ENCODE measurements around the gene MYRF. TPM values are rescaled to one million over a fixed set of nuclear protein-coding genes. Genes with fewer than 3 reads are reported as not detected.

The MYRF gene
- total RNA-seq, 1 experiment from 2014 or later: 5.1 TPM

GRCh38 chr11:61712846-61713245 is 39.6 kb upstream of the MYRF start:
- H3F3A ChIP-seq (ENCODE audit: low read length, unreplicated experiment): no peaks in the 10 kb centered on the region
- no peak overlapping the region for H3K27ac ChIP-seq (ENCODE audit: low read length)
- H3K36me3 ChIP-seq (ENCODE audit: low read depth, low read length): no peaks in the 10 kb centered on the region
- no peak overlapping the region for H3K9ac ChIP-seq (ENCODE audit: low read length)
- H3K4me1 ChIP-seq (ENCODE audit: insufficient read depth, low read length): no peaks in the 10 kb centered on the region
- no peaks in the 10 kb centered on the region for H3K9me3 ChIP-seq (ENCODE audit: low read length)
- no peak overlapping the region for H3K4me3 ChIP-seq (ENCODE audit: low read length)
- intact Hi-C loops (cut with micrococcal nuclease): no loop called here
- H4K20me1 ChIP-seq (ENCODE audit: low read length): 0 out of 2 replicates have a peak, but pooled peaks cover 3% of the 10 kb centered on the region
- TF ChIP-seq EZH2phosphoT487 (IDR thresholded peaks at IDR 0.05; ENCODE audit: borderline replicate concordance, low read length) (no peak), EZH2 (IDR thresholded peaks at IDR 0.05; ENCODE audit: low read length, unreplicated experiment) (no peak), CTCF (conservative IDR thresholded peaks at IDR 0.05; ENCODE audit: low read depth, low read length) (no peak)
- H3K27me3 ChIP-seq (ENCODE audit: low read length): no peaks in the 10 kb centered on the region
- ATAC-seq (no peak), DNase-seq (no peak)
- CTCF ChIA-PET: no interaction called here
- H2AFZ ChIP-seq (ENCODE audit: low read length): no peak overlapping the region
- H3K4me2 ChIP-seq (ENCODE audit: low read length): no peak overlapping the region
- POLR2A ChIA-PET (ENCODE audit: unreplicated experiment): no interaction called here
- peaks cover 15% of the 10 kb centered on the region; the same call in 1 of the 2 replicates for H3K79me2 ChIP-seq (ENCODE audit: low read length)
- BruUV-seq (replicated peaks): no TSS peak
- H3K9me2 ChIP-seq (replicated peaks; ENCODE audit: low read length): no peaks in the 10 kb centered on the region

DNA sequence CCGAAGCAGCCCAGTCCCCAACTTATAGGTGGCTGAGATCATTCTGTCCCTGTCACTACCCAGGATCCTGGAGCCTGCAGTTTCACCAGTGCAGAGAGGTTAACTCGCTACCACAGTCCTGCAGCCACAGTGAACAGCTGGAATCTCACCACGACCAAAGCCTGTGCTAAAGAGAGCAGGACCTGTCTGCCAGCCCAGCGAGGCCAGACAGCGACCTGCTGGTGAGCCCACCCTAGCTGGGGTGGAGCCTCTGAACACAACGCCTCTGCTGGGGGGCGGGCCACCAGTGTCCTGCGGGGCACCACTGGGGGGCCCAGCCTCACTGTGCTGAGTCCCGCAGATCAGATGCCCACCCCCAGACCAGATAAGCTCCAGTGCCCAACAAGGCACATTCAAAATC is 39.0 kb upstream of the MYRF start:
- no peak for DNase-seq
- no peak overlapping the region for H2AFZ ChIP-seq (ENCODE audit: low read length)
- no peaks in the 10 kb centered on the region for H3K36me3 ChIP-seq (ENCODE audit: low read depth, low read length)
- no peak overlapping the region for H3K4me3 ChIP-seq (ENCODE audit: low read length)
- 0 out of 2 replicates have a peak, but pooled peaks cover 3% of the 10 kb centered on the region for H4K20me1 ChIP-seq (ENCODE audit: low read length)
- ChIA-PET CTCF (no interaction called here), POLR2A (ENCODE audit: unreplicated experiment) (no interaction called here)
- BruUV-seq (replicated peaks): no TSS peak
- no peak overlapping the region for H3K4me2 ChIP-seq (ENCODE audit: low read length)
- no peaks in the 10 kb centered on the region for H3K27me3 ChIP-seq (ENCODE audit: low read length)
- H3K9me2 ChIP-seq (replicated peaks; ENCODE audit: low read length): no peaks in the 10 kb centered on the region
- H3K79me2 ChIP-seq (ENCODE audit: low read length): peaks cover 15% of the 10 kb centered on the region; the same call in 1 of the 2 replicates
- TF ChIP-seq EZH2phosphoT487 (IDR thresholded peaks at IDR 0.05; ENCODE audit: borderline replicate concordance, low read length): no peak
- TF ChIP-seq EZH2 (IDR thresholded peaks at IDR 0.05; ENCODE audit: low read length, unreplicated experiment): no peak
- no peak for TF ChIP-seq CTCF (conservative IDR thresholded peaks at IDR 0.05; ENCODE audit: low read depth, low read length)
- H3F3A ChIP-seq (ENCODE audit: low read length, unreplicated experiment): no peaks in the 10 kb centered on the region
- H3K4me1 ChIP-seq (ENCODE audit: insufficient read depth, low read length): no peaks in the 10 kb centered on the region
- no peak for ATAC-seq
- no peak overlapping the region for H3K27ac ChIP-seq (ENCODE audit: low read length)
- intact Hi-C loops (cut with micrococcal nuclease): no loop called here
- H3K9ac ChIP-seq (ENCODE audit: low read length): no peak overlapping the region
- no peaks in the 10 kb centered on the region for H3K9me3 ChIP-seq (ENCODE audit: low read length)

DNA sequence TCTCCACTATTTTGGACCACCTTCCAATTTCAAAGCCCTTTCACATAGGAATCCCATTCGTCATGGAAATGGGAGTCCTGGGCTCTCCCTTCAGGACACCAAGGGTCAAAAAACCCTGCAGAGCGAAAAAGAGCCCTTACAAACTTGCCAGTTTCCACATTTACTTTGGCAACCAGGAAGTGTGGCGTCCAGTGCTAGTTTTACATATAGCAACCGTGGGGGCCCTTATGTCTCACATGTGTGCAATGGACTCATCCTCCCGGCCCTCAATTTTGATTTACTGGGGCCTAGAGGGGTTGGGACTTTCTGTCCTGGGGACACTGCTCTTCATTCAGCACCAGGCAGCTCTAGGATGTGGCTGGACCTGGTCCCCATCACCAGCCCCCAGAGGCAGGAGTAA is 38.5 kb upstream of the MYRF start:
- Histone ChIP-seq H3K27me3 (ENCODE audit: low read length) (no peaks in the 10 kb centered on the region), H3K27ac (ENCODE audit: low read length) (no peak overlapping the region), H3K36me3 (ENCODE audit: low read depth, low read length) (no peaks in the 10 kb centered on the region), H3K9me3 (ENCODE audit: low read length) (no peaks in the 10 kb centered on the region), H3F3A (ENCODE audit: low read length, unreplicated experiment) (no peaks in the 10 kb centered on the region), H3K79me2 (ENCODE audit: low read length) (peaks cover 11% of the 10 kb centered on the region; the same call in 1 of the 2 replicates), H3K4me1 (ENCODE audit: insufficient read depth, low read length) (no peaks in the 10 kb centered on the region), H3K9me2 (replicated peaks; ENCODE audit: low read length) (no peaks in the 10 kb centered on the region), H3K9ac (ENCODE audit: low read length) (no peak overlapping the region), H2AFZ (ENCODE audit: low read length) (no peak overlapping the region), H4K20me1 (ENCODE audit: low read length) (0 out of 2 replicates have a peak, but pooled peaks cover 3% of the 10 kb centered on the region), H3K4me2 (ENCODE audit: low read length) (no peak overlapping the region), H3K4me3 (ENCODE audit: low read length) (no peak overlapping the region)
- intact Hi-C loops (cut with micrococcal nuclease): no loop called here
- POLR2A ChIA-PET (ENCODE audit: unreplicated experiment): no interaction called here
- BruUV-seq (replicated peaks): no TSS peak
- no peak for DNase-seq
- CTCF ChIA-PET: no interaction called here
- TF ChIP-seq EZH2 (IDR thresholded peaks at IDR 0.05; ENCODE audit: low read length, unreplicated experiment): no peak
- TF ChIP-seq EZH2phosphoT487 (IDR thresholded peaks at IDR 0.05; ENCODE audit: borderline replicate concordance, low read length): no peak
- no peak for TF ChIP-seq CTCF (conservative IDR thresholded peaks at IDR 0.05; ENCODE audit: low read depth, low read length)
- ATAC-seq: no peak

Measured in PC-3 (cell line).